Coronary artery (tissue), 2 donors: ENCODE data around the gene APBB2.

Source experiments
- DNase-seq: peaks from one replicate; pipeline ENCODE4 v3.0.0-alpha.2; 2017; ENCODE audit warnings: low spot score
- H3K27ac ChIP-seq, 2 donors: fragments of 200-600 bp; sonication (generic); one replicate each; pipeline ENCODE4 v1.5.1; 2016 to 2019
- H3K4me3 ChIP-seq: fragments of 200-600 bp; sonication (generic); 2 replicates; pipeline ENCODE4 v1.5.1; 2016; ENCODE audit warnings: mild to moderate bottlenecking, moderate library complexity
- CTCF ChIP-seq: fragments of 200-600 bp; sonication (generic); IDR thresholded peaks from one replicate; pipeline ENCODE4 v1.5.1; 2019; ENCODE audit warnings: antibody characterized with exemption

The APBB2 gene

GRCh38 chr4:40960941-40961340 is 253.4 kb downstream of the APBB2 start:
- H3K4me3 ChIP-seq = no peak overlapping the region
- no peak overlapping the region for H3K27ac ChIP-seq
- TF ChIP-seq CTCF = no peak
- DNase-seq = no peak

GRCh38 chr4:40957281-40957680 is 257.1 kb downstream of the APBB2 start:
- no peak overlapping the region for H3K4me3 ChIP-seq
- DNase-seq = no peak
- no peak for TF ChIP-seq CTCF
- peak overlapping the region in 1 of 2 donors; percentile 83 for H3K27ac ChIP-seq

GRCh38 chr4:40956721-40957255 is 257.6 kb downstream of the APBB2 start:
- H3K27ac ChIP-seq = peak overlapping the region; percentile 10 to 83
- TF ChIP-seq CTCF = no peak
- no peak for DNase-seq
- no peak overlapping the region for H3K4me3 ChIP-seq

GRCh38 chr4:40954088-40954668 is 260.2 kb downstream of the APBB2 start:
- H3K4me3 ChIP-seq = peak overlapping the region; percentile 11
- peak overlapping the region; percentile 80 to 85 for H3K27ac ChIP-seq
- no peak for TF ChIP-seq CTCF
- no peak for DNase-seq

GRCh38 chr4:40953283-40954087 is 260.9 kb downstream of the APBB2 start:
- DNase-seq = no peak
- Histone ChIP-seq H3K4me3 (peak overlapping the region; percentile 11), H3K27ac (peak overlapping the region; percentile 80 to 85)
- TF ChIP-seq CTCF = no peak

- no peak for TF ChIP-seq CTCF
- Histone ChIP-seq H3K27ac (peak overlapping the region; percentile 80 to 85), H3K4me3 (no peak overlapping the region)
- no peak for DNase-seq
Observed at GRCh38 chr4:40952672-40953071, 261.7 kb downstream of the APBB2 start.

GRCh38 chr4:40952217-40952616 is 262.1 kb downstream of the APBB2 start:
- no peak overlapping the region for H3K4me3 ChIP-seq
- no peak for DNase-seq
- no peak overlapping the region for H3K27ac ChIP-seq
- TF ChIP-seq CTCF = no peak
